ENCODE results near the gene SRSF8. TPM values are rescaled to one million over a fixed set of nuclear protein-coding genes. Genes with fewer than 3 reads are reported as not detected.
"Not testable (repeated sequence)": the region's sequence is repeated elsewhere in the genome, so short reads cannot be mapped to it uniquely, and the experiment has no call there.

SRSF8 gene
- total RNA-seq, 1 experiment from 2014 or later = 5.7 TPM

DNA sequence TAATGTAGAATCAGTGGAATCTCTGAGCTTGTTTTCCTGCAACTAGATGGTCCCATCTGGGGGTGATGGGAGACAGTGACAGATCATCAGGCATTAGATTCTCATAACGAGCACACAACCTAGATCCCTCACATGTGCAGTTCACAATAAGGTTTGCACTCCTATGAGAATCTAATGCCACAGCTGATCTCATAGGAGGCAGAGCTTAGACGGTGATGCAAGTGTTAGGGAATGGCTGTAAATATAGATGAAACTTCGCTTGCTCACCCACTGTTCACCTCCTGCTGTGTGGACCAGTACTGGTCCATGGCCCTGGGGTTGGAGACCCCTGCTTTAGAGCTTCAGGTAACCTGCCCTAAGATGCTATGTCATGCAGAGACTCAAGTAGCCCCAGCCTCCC, 44.8 kb downstream of the SRSF8 start:
- H3K9me3 ChIP-seq (replicated peaks); H3K4me3 ChIP-seq; H3K27ac ChIP-seq; H3K4me1 ChIP-seq (replicated peaks); H3K36me3 ChIP-seq; DNase-seq (ENCODE audit: low read depth in 1 of 2, low spot score in 2 of 2); H3K27me3 ChIP-seq (replicated peaks): not testable (repeated sequence)

DNA sequence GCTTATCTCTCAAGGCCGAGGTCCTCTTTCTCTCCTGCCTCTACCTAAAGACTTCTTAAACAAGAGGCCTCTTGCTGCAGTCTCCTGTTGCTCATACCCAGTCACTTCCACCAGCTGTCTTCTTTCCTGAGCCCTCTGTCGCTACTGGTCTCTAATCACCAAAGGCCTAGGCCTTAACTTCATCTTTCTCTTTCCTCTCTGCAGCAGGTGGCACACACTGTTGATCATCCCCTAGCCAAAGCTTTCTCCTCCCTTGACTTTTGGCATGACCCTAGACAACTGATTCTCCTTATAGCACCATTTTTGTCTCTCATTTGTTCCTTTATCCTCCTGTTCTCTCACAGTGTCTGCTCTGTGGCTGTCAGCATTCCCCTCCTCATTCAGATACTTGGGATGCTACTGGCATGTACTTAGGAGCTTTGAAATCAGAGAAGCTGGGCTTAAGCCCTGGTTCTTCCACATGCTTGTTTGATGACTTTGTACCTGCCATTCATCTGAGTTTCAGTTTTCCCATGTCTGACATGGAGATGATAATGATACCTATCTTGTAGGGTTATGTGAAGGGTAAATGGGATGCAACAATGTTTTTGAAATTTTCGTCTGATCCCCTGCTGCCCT, 45.3 kb downstream of the SRSF8 start:
- DNase-seq (ENCODE audit: low read depth in 1 of 2, low spot score in 2 of 2) = no peak
- Histone ChIP-seq H3K27ac (no peak overlapping the region), H3K27me3 (replicated peaks) (no peaks in the 10 kb centered on the region), H3K4me3 (no peak overlapping the region), H3K9me3 (replicated peaks) (no peaks in the 10 kb centered on the region), H3K4me1 (replicated peaks) (no peaks in the 10 kb centered on the region), H3K36me3 (no peaks in the 10 kb centered on the region)

DNA sequence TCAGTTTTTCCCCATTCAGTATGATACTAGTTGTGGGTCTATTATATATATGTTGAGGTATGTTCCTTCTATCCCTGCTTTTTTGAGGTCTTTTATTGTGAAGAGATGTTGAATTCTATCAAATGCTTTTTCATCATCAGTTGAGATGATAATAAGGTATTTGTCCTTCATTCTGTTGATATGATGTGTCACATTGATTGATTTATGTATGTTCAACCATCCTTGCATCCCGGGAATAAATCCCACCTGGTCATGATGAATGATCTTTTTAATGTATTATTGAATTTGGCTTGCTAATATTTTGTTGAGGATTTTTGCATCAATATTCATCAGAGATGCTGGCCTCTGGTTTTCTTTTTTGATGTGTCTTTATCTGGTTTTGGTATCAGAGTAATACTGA, 48.9 kb downstream of the SRSF8 start:
- H3K9me3 ChIP-seq (replicated peaks) = no peaks in the 10 kb centered on the region
- H3K36me3 ChIP-seq = no peaks in the 10 kb centered on the region
- H3K27ac ChIP-seq = no peak overlapping the region
- no peak for DNase-seq (ENCODE audit: low read depth in 1 of 2, low spot score in 2 of 2)
- H3K4me1 ChIP-seq (replicated peaks) = no peaks in the 10 kb centered on the region
- no peaks in the 10 kb centered on the region for H3K27me3 ChIP-seq (replicated peaks)
- H3K4me3 ChIP-seq = no peak overlapping the region

DNA sequence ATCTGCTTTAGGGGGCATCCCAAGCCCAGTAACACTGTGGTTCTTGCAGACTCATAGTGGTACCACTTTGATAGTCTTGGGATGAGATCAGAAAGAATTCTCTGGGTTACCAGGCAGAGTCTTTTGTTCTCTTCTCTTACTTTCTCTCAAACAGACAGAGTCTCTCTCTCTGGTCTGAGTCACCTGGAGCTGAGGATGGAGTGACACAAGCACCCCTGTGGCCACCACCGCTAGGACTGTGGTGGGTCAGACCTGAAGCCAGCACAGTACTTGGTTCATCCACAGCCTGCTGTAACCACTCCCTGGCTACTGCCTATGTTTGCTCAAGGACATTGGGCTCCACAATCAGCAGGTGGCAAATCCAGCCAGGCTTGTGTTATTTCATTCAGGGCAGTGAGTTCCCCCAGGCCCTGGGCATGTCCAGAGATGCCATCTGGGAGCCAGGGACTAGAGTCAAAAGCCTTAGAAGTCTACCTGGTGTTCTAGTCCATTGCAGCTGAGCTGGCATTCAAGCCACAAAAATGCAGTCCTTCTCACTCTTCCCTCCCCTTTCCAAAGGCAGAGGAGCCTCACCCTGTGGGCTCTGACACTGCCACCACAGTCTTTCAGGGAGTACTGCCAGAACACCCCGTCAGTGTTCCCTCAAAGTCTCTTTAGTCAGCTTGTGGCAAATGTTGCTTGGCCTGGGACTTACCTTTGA, 52.8 kb downstream of the SRSF8 start:
- DNase-seq (ENCODE audit: low read depth in 1 of 2, low spot score in 2 of 2) = no peak
- no peaks in the 10 kb centered on the region for H3K9me3 ChIP-seq (replicated peaks)
- no peak overlapping the region for H3K4me3 ChIP-seq
- no peaks in the 10 kb centered on the region for H3K4me1 ChIP-seq (replicated peaks)
- H3K36me3 ChIP-seq = no peaks in the 10 kb centered on the region
- no peaks in the 10 kb centered on the region for H3K27me3 ChIP-seq (replicated peaks)
- H3K27ac ChIP-seq = no peak overlapping the region

Other genes starting within 250 kb of the SRSF8 start
- 31.3 and 32.9 TPM in 2 replicates for gene CWC15, start 93.4 kb upstream of the SRSF8 start, total RNA-seq (2014; rRNA removed; shearing (Covaris generic))
- gene KDM4D, start 93.2 kb upstream of the SRSF8 start, total RNA-seq (2014; rRNA removed; shearing (Covaris generic)) = 0.41 and 1.5 TPM in 2 replicates
- gene KDM4E, start 41.7 kb upstream of the SRSF8 start, total RNA-seq (2014; rRNA removed; shearing (Covaris generic)) = not detected in 2 replicates
- not detected in 2 replicates for gene KDM4F, start 17.5 kb upstream of the SRSF8 start, total RNA-seq (2014; rRNA removed; shearing (Covaris generic))
- gene ENDOD1, start 22.9 kb downstream of the SRSF8 start, total RNA-seq (2014; rRNA removed; shearing (Covaris generic)) = 4.1 and 4.3 TPM in 2 replicates
- gene SESN3, start 164.3 kb downstream of the SRSF8 start, total RNA-seq (2014; rRNA removed; shearing (Covaris generic)) = 0.66 and 1.0 TPM in 2 replicates

All from SJSA1 (cell line).